SHP77 (cell line): ENCODE measurements around the gene IFI6.
A peak's percentile ranks its signal among the peaks of the same experiment; 100 is the strongest.

Experiments used
- DNase-seq, 2 experiments: peaks; one replicate each; lab custom pipeline; 2025; lab: John Stamatoyannopoulos, UW

Gene IFI6

GRCh38 chr1:27672750-27673112 is 739 bp upstream of the IFI6 start:
- DNase-seq, result no peak

GRCh38 chr1:27669876-27670275 is 2.1 kb downstream of the IFI6 start:
- no peak for DNase-seq

- peak; percentile 36 to 53 for DNase-seq
Measured at GRCh38 chr1:27668808-27669723, 2.9 kb downstream of the IFI6 start.

GRCh38 chr1:27668121-27668807 is 3.7 kb downstream of the IFI6 start:
- DNase-seq, result no peak

- no peak for DNase-seq
Measured at GRCh38 chr1:27666791-27667254, 5.2 kb downstream of the IFI6 start.

- no peak for DNase-seq
Measured at GRCh38 chr1:27666294-27666693, 5.7 kb downstream of the IFI6 start.

GRCh38 chr1:27665016-27665651 is 6.9 kb downstream of the IFI6 start:
- DNase-seq, result no peak

GRCh38 chr1:27664291-27664690 is 7.7 kb downstream of the IFI6 start:
- DNase-seq, result no peak

- peak; percentile 46 to 67 for DNase-seq
Measured at GRCh38 chr1:27662707-27663393, 9.1 kb downstream of the IFI6 start.

GRCh38 chr1:27662261-27662660 is 9.7 kb downstream of the IFI6 start:
- DNase-seq, result no peak

GRCh38 chr1:27661412-27662075 is 10.4 kb downstream of the IFI6 start:
- no peak for DNase-seq

GRCh38 chr1:27660300-27660835 is 11.6 kb downstream of the IFI6 start:
- no peak for DNase-seq

GRCh38 chr1:27659497-27660299 is 12.3 kb downstream of the IFI6 start:
- DNase-seq, result peak; percentile 68 to 82

GRCh38 chr1:27658951-27659496 is 13.0 kb downstream of the IFI6 start:
- DNase-seq, result no peak

- DNase-seq, result peak in 1 of 2 experiments; percentile 9
Measured at GRCh38 chr1:27656157-27656893, 15.7 kb downstream of the IFI6 start.

GRCh38 chr1:27655151-27655937 is 16.6 kb downstream of the IFI6 start:
- no peak for DNase-seq

GRCh38 chr1:27652111-27652864 is 19.7 kb downstream of the IFI6 start:
- DNase-seq, result no peak
